Sciatic nerve (tissue), 2 donors: ENCODE results near the gene PHF2. TPM values are rescaled to one million over a fixed set of nuclear protein-coding genes. Genes with fewer than 3 reads are reported as not detected.
"Not testable (repeated sequence)": the region's sequence is repeated elsewhere in the genome, so short reads cannot be mapped to it uniquely, and the experiment has no call there.

Experiments
- ATAC-seq: fragments of 200-7000 bp; cut with Tn5 transposase; one replicate; pipeline ENCODE4 v1.9.1; 2020; ENCODE audit warnings: mild to moderate bottlenecking, moderate library complexity
- DNase-seq: peaks from one replicate; pipeline ENCODE4 v3.0.0-alpha.2; 2020; ENCODE audit warnings: low spot score
- intact Hi-C: fragments of 100-400 bp; cut with DNase I; formaldehyde crosslinking; loops from one replicate; pipeline ENCODE4 v1.14.2; 2022
- total RNA-seq: library from RNA; stranded (reverse); fragmentation: NEBNext Ultra II Directional; extraction: Animal tissue kit (Norgen Biotek cat#: 25700); gene quantifications from one replicate; pipeline ENCODE4 v1.2.1, GENCODE V29; 2021
- donor health status: DM: no; HTN: no; CAD: no.
- donor health status: DM: no; HTN: no; CAD: no.

The PHF2 gene
- total RNA-seq, 1 donor from 2014 or later: 41.5 TPM

DNA sequence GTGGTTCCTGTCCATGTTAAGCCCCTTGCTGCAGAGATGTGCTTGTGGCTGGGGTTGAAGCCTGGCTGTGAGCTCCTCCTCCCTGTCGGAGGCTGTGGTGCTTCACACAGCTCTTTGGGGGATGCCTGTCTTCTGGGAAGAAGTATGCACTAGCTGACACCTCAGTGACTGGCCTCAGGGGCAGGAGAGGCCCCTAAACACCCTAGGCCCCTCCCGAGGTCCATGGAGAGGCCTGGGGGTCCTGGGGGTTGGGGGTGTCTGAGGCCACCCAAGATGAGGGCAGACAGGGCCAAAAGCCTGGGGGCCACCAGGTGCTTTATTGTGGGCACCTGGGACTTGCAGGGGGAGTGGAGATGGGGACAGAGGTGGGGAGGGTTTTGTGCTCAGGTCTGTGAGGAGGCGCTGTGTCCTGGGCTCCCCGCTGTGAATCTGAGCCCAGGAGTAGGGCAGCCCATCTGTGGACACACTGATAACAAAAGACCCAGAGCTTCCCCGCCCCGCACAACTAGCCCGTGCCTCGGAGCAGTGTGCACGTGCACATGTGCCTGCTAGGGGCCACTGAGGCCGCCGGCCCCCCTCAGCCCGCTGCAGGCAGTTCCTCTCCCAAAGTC is 92.0 kb downstream of the PHF2 start:
- no peak for ATAC-seq
- peak; percentile 40 for DNase-seq
- intact Hi-C loops: no loop called here

DNA sequence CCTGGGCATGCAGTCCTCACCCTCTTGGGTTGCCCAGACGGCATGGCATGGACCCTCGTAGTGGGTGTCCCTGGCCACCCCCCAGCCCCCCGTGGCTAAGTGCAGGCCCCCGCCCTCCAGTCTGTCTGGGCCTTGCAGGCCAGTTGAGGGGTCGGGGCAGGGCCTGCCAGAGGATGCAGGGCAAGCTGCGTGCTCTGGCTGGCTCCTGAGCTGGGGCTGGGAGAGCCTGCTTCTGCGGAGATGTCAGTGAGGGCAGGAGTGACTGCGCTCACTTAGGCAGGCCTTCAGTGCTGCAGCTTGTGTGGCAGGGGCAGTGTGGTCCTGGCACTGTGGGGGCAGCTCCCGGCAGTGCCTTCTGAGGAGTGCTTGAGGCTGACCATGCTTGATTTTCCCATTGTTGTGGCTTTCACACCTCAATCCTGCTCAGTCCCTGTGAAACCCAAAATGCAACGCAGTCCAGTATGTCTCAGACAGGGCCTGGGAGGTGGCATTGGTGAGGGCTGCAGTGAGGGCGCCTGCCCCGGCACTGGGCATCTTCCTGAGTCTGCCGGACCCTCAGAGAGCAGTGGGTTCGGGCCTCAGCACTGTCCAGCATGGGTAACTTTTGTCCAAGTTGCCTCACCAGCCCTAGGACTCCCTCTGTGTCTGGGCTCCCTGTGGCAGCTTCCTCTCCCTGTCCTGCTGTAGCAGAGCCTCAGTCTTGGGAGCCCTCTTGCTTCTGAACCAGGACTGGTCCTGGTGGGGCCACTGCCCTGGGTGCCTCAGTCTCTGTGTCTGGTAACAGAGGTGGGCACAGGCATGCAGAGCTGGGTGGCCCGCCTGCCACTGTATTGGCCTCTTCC is 93.0 kb downstream of the PHF2 start:
- intact Hi-C loops: no loop called here
- DNase-seq: peak; percentile 39
- ATAC-seq: peak; percentile 11

DNA sequence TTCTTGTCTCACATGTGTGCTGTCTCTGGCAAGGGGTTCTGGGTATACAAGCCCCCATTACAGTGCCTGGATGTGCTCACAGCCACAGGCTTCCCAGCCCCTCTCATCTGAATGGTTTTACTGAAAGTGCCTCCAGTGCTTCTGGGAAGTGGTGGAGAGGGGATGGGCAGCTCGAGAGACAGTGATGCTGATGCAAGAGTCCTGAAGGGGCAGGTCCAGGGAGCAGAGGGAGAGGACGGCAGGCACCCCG is 93.5 kb downstream of the PHF2 start:
- intact Hi-C loops: no loop called here
- ATAC-seq: no peak
- peak; percentile 40 for DNase-seq

DNA sequence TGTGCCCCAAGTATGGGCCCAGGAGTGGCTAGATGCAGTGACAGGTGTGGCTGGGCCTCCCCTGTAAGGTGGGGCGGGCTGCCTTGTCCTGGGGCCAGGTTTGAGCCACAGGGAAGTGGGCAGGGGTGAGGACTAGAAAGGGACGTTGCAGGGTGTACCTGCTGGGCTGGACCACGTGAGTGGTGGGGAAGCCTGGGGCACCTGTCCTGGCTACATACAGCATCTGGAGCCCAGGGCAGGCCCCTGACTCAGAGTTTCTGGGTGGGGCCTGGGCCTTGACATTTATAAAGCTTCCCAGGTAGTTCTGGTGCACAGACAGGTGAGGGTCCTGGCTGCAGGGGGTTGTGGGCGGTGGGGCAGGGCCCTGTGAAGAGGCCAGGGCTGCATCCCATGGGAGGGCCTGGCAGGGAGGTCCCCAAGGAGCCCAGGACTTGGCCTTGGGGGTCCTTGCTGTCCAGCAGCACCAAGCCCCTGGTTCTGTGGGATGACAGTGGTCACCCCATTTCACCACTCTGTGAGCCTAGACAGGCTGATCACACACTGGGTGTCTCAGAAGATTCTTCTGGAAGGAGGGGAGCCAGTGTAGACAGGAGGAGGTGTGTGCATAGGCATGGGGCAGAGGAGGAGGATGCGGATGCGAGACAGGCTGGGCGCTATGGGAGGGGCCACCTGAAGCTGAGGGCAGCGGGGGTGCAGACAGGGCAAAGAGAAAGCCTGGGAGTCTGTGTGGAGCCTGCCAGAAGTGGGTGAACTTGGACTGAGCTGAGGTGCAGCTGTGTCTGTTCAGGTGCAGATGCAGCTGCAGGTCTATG is 94.0 kb downstream of the PHF2 start:
- DNase-seq (peak; percentile 21), ATAC-seq (peak; percentile 27)
- intact Hi-C loops: no loop called here

DNA sequence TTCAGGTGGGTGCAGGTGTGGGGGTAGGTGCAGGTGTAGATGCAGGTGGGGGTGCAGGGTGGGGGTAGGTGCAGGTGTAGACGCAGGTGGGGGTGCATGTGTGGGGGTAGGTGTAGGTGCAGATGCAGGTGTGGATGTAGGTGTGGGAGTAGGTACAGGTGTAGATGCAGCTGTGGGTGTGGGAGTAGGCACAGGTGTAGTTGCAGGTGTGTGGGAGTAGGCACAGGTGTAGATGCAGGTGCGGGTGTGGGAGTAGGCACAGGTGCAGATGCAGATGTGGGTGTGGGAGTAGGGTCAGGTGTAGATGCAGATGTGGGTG is 94.6 kb downstream of the PHF2 start:
- intact Hi-C loops: no loop called here
- peak; percentile 23 for DNase-seq

DNA sequence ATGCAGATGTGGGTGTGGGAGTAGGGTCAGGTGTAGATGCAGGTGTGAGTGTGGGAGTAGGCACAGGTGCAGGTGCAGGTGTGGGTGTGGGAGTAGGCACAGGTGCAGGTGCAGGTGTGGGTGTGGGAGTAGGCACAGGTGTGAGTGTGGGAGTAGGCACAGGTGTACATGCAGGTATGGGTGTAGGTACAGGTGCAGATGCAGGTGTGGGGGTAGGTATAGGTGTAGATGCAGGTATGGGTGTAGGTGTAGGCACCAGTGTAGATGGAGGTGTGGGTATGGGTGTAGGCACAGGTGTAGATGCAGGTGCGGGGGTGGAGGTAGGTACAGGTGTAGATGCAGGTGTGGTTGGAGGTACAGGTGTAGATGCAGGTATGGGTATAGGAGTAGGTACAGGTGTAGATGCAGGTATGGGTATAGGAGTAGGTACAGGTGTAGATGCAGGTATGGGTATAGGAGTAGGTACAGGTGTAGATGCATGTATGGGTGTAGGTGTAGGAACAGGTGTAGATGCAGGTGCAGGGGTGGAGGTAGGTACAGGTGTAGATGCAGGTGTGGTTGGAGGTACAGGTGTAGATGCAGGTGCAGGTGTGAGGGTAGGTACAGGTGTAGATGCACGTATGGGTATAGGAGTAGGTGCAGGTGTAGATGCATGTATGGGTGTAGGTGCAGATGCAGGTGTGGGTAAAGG is 96.1 kb downstream of the PHF2 start:
- ATAC-seq, intact Hi-C loops: not testable (repeated sequence)
- DNase-seq: peak; percentile 19

More for the DNA sequence above, 94.6 kb downstream of the PHF2 start:
- ATAC-seq: no peak

DNA sequence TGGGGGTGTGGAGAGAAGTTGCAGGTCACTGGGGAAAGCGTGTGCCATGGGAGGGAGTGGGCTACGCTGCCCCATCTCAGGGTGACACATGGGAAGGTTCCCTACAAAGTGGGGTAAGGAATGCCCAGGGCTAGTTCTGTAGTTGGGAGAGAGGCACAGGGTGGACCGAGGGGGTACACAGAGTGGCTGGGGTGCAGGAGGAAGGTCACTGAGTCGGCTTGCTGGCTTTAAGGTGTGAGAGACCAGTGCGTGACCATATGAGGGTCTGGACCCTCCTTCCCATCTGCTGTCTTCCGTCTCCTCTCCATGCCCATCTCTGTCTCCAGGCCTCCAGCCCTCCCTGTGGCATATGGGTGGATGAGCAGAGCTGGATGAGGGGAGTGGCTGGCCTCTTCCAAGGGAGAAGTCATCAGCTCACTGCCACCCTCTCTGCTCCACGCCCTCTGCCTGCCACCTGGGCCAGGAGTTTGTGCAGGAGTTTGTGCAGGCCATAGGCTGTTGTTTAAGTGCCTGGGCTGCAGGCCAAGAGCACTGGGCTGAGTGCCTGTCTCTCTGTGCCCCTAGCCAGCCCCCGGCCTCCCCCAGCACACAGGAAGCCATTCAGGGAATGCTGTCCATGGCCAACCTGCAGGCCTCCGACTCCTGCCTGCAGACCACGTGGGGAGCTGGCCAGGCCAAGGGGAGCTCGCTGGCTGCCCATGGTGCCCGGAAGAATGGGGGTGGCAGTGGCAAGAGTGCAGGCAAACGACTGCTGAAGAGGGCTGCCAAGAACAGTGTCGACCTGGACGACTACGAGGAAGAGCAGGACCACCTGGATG is 96.8 kb downstream of the PHF2 start:
- DNase-seq (peak; percentile 45), ATAC-seq (no peak)
- intact Hi-C loops: no loop called here

DNA sequence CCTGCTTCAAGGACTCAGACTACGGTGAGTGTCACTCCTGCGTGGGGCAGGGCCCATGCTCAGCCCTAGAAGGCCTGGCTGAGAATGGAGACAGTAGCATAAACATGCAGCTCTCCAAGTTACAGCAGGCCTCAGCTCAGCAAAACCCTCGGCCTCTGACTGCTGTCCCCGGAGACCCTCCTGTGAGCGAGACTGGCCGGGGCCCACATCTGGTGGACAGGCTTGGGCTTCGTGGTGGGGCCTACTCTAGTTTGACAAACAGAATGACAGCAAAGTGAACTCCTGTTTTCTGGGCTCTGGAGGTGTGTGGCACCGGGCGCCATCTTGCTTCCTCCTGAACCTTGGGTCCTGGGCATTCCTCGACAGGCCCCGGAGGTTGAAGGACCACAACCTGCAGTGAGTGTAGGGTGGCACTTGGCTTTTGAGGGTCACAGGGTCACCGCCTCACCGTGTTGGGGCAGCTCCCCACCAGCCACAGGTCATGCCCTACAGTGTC is 97.5 kb downstream of the PHF2 start:
- DNase-seq: peak; percentile 28

DNA sequence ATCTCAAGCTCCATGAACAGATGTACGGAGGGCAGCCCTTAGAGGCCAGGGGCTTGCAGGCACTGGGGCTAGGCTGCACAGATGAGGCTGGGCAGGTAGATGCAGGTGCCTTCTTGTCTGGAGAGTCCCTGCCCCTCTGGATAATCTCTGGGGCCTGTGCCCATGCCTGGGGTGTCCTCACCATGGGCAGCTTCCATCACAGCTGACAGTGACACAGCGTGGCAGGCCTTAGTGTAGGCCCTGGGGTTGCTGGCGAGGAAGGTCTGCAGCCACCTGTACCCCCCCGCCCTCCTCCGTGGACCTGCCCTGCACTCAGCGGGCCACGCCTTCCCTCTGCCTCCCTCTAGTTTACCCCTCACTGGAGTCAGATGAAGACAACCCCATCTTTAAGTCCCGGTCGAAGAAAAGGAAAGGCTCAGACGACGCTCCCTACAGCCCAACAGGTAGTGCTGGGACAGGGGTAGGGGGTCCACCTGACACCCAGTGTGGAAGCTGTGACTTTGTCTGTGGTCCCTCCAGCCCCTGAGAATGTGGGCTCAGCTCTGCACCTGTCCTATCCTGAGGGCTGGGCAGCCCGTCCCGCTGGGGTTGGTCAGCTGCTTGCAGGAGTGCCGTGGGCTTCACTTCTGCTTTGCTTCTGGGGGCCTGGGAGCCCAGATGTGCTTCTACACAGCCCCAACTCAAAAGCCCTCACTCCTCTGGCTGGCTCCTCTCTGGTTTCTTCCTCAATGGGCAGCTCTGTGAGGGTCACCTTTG is 98.4 kb downstream of the PHF2 start:
- DNase-seq: peak; percentile 35
- intact Hi-C loops: no loop called here
- no peak for ATAC-seq

More for the DNA sequence above, 97.5 kb downstream of the PHF2 start:
- intact Hi-C loops: no loop called here
- no peak for ATAC-seq

DNA sequence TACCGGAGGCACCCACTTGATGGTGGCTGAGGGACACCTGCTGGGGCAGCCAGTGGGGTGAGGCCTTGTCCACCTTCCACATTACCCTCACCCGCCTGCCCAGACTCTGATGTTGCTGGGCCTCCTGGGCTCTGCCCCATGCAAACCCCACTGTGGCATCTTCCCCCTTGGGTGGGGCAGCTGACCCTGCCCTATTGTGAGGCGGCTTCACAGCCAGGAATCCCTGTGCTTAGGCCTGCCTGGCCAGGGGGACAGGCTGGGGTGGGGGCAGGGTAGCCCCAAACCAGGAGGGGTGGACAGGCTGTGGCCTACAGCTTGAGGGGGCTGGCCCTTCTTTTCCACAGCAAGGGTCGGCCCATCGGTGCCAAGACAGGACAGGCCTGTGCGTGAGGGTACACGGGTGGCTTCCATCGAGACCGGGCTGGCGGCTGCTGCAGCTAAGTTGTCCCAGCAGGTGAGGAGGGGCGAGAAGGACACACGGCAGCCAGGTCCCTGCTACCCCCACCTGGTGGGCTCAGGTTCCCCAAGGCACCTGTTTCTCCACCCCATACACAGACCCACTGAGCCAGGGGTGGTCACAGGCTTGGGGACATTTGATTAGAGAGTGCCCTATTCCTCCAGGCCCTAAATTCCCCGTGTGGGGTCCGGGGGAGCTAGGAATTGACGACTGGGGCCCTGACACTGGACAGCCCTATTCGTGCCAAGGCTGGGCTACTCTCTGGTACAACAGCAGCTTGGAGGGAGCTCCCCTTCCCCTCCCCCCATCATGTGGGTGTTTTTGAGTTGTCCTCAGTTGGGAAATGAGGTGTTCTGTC is 99.2 kb downstream of the PHF2 start:
- ATAC-seq (no peak), DNase-seq (peak; percentile 42)
- intact Hi-C loops: no loop called here

DNA sequence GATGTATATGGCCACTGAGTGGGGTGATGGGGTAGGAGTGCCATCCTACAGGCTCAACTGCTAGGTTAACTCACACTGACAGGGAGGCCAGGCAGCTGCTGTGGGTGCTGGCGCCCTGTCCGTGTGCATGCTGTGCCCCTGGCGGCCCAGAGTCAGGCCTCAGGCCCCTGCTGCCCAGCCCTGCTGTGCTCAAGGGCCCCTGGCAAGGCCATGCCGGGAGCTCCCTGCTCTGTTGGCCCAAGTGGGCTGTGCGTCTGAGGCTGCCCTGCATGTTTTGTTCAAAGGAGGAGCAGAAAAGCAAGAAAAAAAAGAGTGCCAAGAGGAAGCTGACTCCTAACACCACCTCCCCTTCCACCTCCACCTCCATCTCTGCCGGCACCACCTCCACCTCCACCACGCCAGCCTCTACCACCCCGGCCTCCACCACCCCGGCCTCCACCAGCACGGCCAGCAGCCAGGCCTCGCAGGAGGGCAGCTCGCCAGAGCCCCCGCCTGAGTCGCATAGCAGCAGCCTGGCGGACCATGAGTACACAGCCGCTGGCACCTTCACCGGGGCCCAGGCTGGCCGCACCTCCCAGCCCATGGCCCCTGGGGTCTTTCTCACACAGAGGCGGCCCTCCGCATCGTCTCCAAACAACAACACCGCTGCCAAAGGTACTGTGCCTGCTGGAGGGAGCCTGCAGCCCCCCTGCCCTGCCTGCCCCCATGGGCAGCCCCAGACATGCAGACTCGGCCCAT is 100.1 kb downstream of the PHF2 start:
- intact Hi-C loops: no loop called here
- DNase-seq: peak; percentile 49
- no peak for ATAC-seq

DNA sequence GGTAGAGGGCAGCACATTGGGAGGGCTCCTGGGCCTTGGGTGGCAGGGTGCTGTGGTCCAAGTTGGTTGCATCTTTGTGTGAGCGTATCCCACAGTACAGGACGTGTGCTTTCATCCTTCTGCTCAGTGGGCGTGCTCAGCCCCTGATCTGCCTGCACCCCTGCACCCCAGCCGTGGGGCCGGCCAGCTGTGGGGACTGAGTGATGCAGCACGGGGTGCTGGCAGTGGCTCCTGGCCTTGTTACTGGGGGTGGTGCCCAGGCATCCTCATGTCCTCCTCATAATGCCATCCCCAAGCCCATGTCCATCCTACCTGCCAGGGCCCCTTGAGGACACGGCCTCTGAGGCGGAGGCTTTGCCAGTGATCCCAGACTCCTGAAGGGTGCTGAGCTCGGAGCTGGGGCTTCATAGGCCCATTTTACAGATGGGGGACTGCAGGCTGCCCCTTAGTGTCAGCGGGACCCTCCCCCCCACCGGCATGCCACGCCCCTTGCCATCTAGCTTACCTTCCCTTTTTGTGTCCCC is 100.7 kb downstream of the PHF2 start:
- intact Hi-C loops: no loop called here
- DNase-seq: peak; percentile 50
- no peak for ATAC-seq

DNA sequence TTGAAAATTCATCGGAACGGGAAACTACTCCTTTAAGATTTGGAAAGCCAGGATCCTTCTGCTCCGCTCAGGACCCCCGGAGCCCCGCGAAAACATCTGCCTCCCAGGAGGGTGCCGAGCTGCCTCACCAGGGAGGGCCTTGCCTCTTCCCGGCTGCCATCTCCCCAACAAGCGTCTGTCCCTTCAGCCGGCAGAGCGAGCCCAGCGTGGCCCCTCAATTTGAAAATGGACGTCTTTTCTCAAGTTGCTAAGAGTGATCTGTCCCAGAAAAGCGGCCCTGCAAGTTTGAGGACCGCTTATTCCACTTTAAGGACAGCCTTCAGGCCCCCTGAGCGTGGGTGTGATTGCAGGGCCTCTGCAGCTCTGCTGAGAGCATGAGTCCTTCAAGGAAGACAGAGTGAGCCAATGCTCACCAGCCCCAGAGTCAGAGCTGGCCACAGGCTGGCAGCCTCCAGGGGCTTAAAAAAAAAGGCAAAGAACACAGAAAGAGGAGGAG is 101.3 kb downstream of the PHF2 start:
- DNase-seq (peak; percentile 46), ATAC-seq (no peak)
- intact Hi-C loops: no loop called here

DNA sequence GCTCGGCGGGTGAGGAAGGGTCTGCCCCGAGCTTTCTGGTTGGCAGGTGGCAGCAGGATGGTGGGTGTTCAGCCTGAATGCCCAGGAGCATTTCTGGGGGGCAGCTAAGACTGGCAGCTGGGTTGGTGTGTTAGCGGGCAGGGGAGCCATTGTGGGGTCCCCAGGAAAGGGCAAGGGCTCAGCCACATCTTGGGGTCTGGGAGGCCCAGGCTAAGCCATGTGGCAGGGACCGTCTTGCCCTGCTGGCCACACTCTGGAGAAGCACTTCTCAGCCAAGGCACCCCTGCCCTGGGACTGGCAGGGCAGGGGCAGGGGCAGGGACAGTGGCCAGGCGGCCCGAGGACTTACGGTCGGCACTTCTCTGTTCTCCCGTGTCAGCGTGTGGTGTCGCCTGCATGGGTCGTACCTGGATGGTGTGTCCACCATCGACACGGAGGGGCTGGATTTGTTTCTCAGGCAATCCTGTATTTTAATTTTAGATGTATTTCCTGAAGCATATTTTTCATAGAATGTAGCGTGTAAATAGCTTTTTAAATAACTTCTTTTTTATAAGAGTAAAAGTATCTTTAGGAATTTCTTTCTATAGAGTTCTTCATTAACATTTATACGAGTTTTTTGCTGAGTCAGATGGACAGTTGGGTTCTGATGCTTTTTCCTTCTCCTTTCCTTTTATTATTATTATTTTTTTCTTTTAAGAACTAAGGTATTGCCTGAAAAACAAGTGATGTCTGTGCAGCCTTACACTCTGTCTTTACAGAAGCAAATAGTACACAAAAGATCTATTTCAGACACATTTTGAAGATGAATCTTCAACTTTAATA is 102.0 kb downstream of the PHF2 start:
- intact Hi-C loops: no loop called here
- ATAC-seq (no peak), DNase-seq (peak; percentile 50)
